ENCODE results near the gene RCC2. TPM values are rescaled to one million over a fixed set of nuclear protein-coding genes. Genes with fewer than 3 reads are reported as not detected.

The RCC2 gene
- total RNA-seq, 1 donor from 2014 or later, result 196 TPM

GRCh38 chr1:17434016-17434415 is 5.5 kb downstream of the RCC2 start:
- peaks cover 15% of the 10 kb centered on the region for H3K4me1 Mint-ChIP-seq (ENCODE audit: low read depth)
- H3K36me3 Mint-ChIP-seq (ENCODE audit: insufficient read depth), result peaks cover 13% of the 10 kb centered on the region
- no peak for DNase-seq (ENCODE audit: low spot score, unreplicated experiment)
- no peak overlapping the region for H3K4me3 Mint-ChIP-seq (ENCODE audit: low read depth)
- no peak for TF ChIP-seq CTCF (IDR thresholded peaks at IDR 0.05; ENCODE audit: unreplicated experiment)
- H3K9me3 Mint-ChIP-seq (ENCODE audit: low read depth), result no peaks in the 10 kb centered on the region
- H3K27me3 Mint-ChIP-seq, result no peaks in the 10 kb centered on the region
- no peak overlapping the region for H3K27ac Mint-ChIP-seq

- H3K27ac Mint-ChIP-seq, result no peak overlapping the region
- H3K4me1 Mint-ChIP-seq (ENCODE audit: low read depth), result peaks cover 15% of the 10 kb centered on the region
- no peak overlapping the region for H3K4me3 Mint-ChIP-seq (ENCODE audit: low read depth)
Observed at GRCh38 chr1:17433261-17433660, 6.2 kb downstream of the RCC2 start.

GRCh38 chr1:17432412-17432811 is 7.1 kb downstream of the RCC2 start:
- DNase-seq (ENCODE audit: low spot score, unreplicated experiment), result no peak
- no peaks in the 10 kb centered on the region for H3K27me3 Mint-ChIP-seq
- no peak overlapping the region for H3K27ac Mint-ChIP-seq
- no peak overlapping the region for H3K4me3 Mint-ChIP-seq (ENCODE audit: low read depth)
- no peaks in the 10 kb centered on the region for H3K9me3 Mint-ChIP-seq (ENCODE audit: low read depth)
- H3K4me1 Mint-ChIP-seq (ENCODE audit: low read depth), result peaks cover 15% of the 10 kb centered on the region
- H3K36me3 Mint-ChIP-seq (ENCODE audit: insufficient read depth), result peaks cover 16% of the 10 kb centered on the region
- TF ChIP-seq CTCF (IDR thresholded peaks at IDR 0.05; ENCODE audit: unreplicated experiment), result no peak

More at GRCh38 chr1:17433261-17433660, 6.2 kb downstream of the RCC2 start:
- Mint-ChIP-seq H3K27me3 (no peaks in the 10 kb centered on the region), H3K36me3 (ENCODE audit: insufficient read depth) (peaks cover 16% of the 10 kb centered on the region), H3K9me3 (ENCODE audit: low read depth) (no peaks in the 10 kb centered on the region)
- DNase-seq (ENCODE audit: low spot score, unreplicated experiment), result no peak
- TF ChIP-seq CTCF (IDR thresholded peaks at IDR 0.05; ENCODE audit: unreplicated experiment), result no peak

GRCh38 chr1:17429183-17429582 is 10.3 kb downstream of the RCC2 start:
- no peak for TF ChIP-seq CTCF (IDR thresholded peaks at IDR 0.05; ENCODE audit: unreplicated experiment)
- H3K9me3 Mint-ChIP-seq (ENCODE audit: low read depth), result no peaks in the 10 kb centered on the region
- H3K36me3 Mint-ChIP-seq (ENCODE audit: insufficient read depth), result peaks cover 32% of the 10 kb centered on the region
- H3K27me3 Mint-ChIP-seq, result no peaks in the 10 kb centered on the region
- H3K4me3 Mint-ChIP-seq (ENCODE audit: low read depth), result no peak overlapping the region
- no peak for DNase-seq (ENCODE audit: low spot score, unreplicated experiment)
- H3K27ac Mint-ChIP-seq, result peak overlapping the region; percentile 69
- peaks cover 6% of the 10 kb centered on the region for H3K4me1 Mint-ChIP-seq (ENCODE audit: low read depth)

- Mint-ChIP-seq H3K27me3 (no peaks in the 10 kb centered on the region), H3K36me3 (ENCODE audit: insufficient read depth) (peaks cover 35% of the 10 kb centered on the region), H3K9me3 (ENCODE audit: low read depth) (no peaks in the 10 kb centered on the region), H3K4me3 (ENCODE audit: low read depth) (no peak overlapping the region), H3K4me1 (ENCODE audit: low read depth) (peaks cover 5% of the 10 kb centered on the region), H3K27ac (no peak overlapping the region)
- no peak for TF ChIP-seq CTCF (IDR thresholded peaks at IDR 0.05; ENCODE audit: unreplicated experiment)
- DNase-seq (ENCODE audit: low spot score, unreplicated experiment), result no peak
Observed at GRCh38 chr1:17427696-17428660, 11.5 kb downstream of the RCC2 start.

All from progenitor cell of endocrine pancreas (in vitro differentiated cells).